Hepatocyte (in vitro differentiated cells): Measurements from ENCODE around the gene MBTPS1.
"Not testable (repeated sequence)": the region's sequence is repeated elsewhere in the genome, so short reads cannot be mapped to it uniquely, and the experiment has no call there.

Experiments
- CTCF ChIP-seq: fragments of 200-600 bp; sonication (generic); IDR thresholded peaks from 2 replicates; pipeline ENCODE4 v1.5.1; 2016; ENCODE audit warnings: antibody characterized with exemption, mild to moderate bottlenecking; ENCODE audit not compliant: poor library complexity
- EZH2phosphoT487 ChIP-seq: fragments of 200-600 bp; sonication (generic); IDR thresholded peaks from one replicate; pipeline ENCODE4 v1.6.1; 2018; ENCODE audit warnings: antibody characterized with exemption, mild to moderate bottlenecking, low read depth, moderate library complexity; ENCODE audit not compliant: unreplicated experiment, severe bottlenecking

- TF ChIP-seq CTCF, EZH2phosphoT487: not testable (repeated sequence)
Observed at GRCh38 chr16:84111949-84112348, 4.8 kb downstream of the MBTPS1 start.
